Measurements from ENCODE around the gene ABI3BP. TPM values are rescaled to one million over a fixed set of nuclear protein-coding genes. Genes with fewer than 3 reads are reported as not detected.

ABI3BP gene
- total RNA-seq, 1 donor from 2014 or later = 207 TPM

DNA sequence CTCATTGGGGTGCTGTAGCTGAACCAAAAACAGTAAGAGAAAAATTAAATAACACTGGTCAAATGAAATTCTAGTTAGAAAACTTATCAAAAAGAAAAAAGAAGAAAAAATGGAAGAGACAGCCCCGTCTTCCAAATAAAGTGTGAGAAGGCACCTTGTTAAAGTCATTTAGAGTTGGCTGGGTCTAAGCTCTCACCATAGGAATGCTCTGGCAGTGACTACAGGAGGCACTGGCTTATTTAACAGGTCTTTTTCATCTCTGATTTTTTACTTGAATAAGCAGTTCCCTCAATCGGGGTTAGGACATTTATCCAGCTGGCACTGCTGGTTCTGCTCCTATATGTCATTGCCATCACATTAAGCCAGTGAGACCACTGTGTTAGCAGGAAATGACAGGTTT, 1.6 kb upstream of the ABI3BP start:
- Histone ChIP-seq H3K4me3 (no peak overlapping the region), H3K4me1 (peaks cover 7% of the 10 kb centered on the region), H3K36me3 (no peaks in the 10 kb centered on the region), H3K27me3 (no peaks in the 10 kb centered on the region), H3K27ac (no peak overlapping the region), H3K9me3 (no peaks in the 10 kb centered on the region)
- ATAC-seq = no peak
- no peak for DNase-seq
- intact Hi-C loops (cut with DNase I) = no loop called here
- no peak for TF ChIP-seq CTCF (IDR thresholded peaks at IDR 0.05)

DNA sequence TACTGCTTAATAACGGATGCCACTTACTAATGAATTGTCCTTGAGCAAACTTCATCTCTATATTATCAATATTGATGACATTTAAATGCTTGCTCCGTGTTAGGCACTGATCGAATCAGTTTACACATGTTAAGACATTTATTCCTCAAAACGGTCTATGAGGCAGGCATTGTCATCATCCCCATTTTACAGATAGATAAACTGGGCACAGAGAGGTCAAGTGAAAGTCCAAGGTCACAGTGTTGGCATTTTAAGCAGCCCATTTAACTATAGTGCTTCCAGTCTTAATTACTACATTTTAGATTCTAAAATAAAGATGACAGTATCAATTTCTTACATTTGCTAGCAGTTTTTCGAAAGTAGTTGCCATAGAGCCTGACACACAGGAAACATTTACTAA, 966 bp upstream of the ABI3BP start:
- Histone ChIP-seq H3K9me3 (no peaks in the 10 kb centered on the region), H3K4me3 (no peak overlapping the region), H3K27ac (peak overlapping the region; percentile 25), H3K36me3 (no peaks in the 10 kb centered on the region), H3K27me3 (no peaks in the 10 kb centered on the region), H3K4me1 (peaks cover 7% of the 10 kb centered on the region)
- no peak for ATAC-seq
- intact Hi-C loops (cut with DNase I) = no loop called here
- DNase-seq = no peak
- no peak for TF ChIP-seq CTCF (IDR thresholded peaks at IDR 0.05)

- DNase-seq (no peak), ATAC-seq (peak; percentile 77)
- TF ChIP-seq CTCF (IDR thresholded peaks at IDR 0.05) = no peak
Measured at GRCh38 chr3:100992231-100993012, 799 bp downstream of the ABI3BP start.

GRCh38 chr3:100988080-100988479, 5.1 kb downstream of the ABI3BP start:
- Histone ChIP-seq H3K27me3 (no peaks in the 10 kb centered on the region), H3K9me3 (no peaks in the 10 kb centered on the region), H3K4me1 (peaks cover 8% of the 10 kb centered on the region), H3K36me3 (no peaks in the 10 kb centered on the region), H3K4me3 (no peak overlapping the region), H3K27ac (no peak overlapping the region)
- DNase-seq = no peak
- TF ChIP-seq CTCF (IDR thresholded peaks at IDR 0.05) = no peak
- intact Hi-C loops (cut with DNase I) = no loop called here
- peak; percentile 14 for ATAC-seq

More at GRCh38 chr3:100992231-100993012, 799 bp downstream of the ABI3BP start:
- peak overlapping the region; percentile 76 for H3K27ac ChIP-seq
- intact Hi-C loops (cut with DNase I) = no loop called here
- H3K36me3 ChIP-seq = no peaks in the 10 kb centered on the region
- H3K27me3 ChIP-seq = no peaks in the 10 kb centered on the region
- peak overlapping the region; percentile 49 for H3K4me3 ChIP-seq
- H3K9me3 ChIP-seq = no peaks in the 10 kb centered on the region
- H3K4me1 ChIP-seq = peaks cover 7% of the 10 kb centered on the region

GRCh38 chr3:100984308-100984707, 8.9 kb downstream of the ABI3BP start:
- no peak overlapping the region for H3K4me3 ChIP-seq
- H3K9me3 ChIP-seq = no peaks in the 10 kb centered on the region
- H3K4me1 ChIP-seq = peaks cover 16% of the 10 kb centered on the region
- DNase-seq (no peak), ATAC-seq (no peak)
- intact Hi-C loops (cut with DNase I) = no loop called here
- no peak overlapping the region for H3K27ac ChIP-seq
- no peaks in the 10 kb centered on the region for H3K36me3 ChIP-seq
- no peak for TF ChIP-seq CTCF (IDR thresholded peaks at IDR 0.05)
- no peaks in the 10 kb centered on the region for H3K27me3 ChIP-seq

Data from upper lobe of right lung (tissue), 1 donor.